ENCODE results near the gene SLC40A1.

The SLC40A1 gene

GRCh38 chr2:189561371-189562038 lies 19.1 kb downstream of the SLC40A1 start:
- DNase-seq = no peak

DNA sequence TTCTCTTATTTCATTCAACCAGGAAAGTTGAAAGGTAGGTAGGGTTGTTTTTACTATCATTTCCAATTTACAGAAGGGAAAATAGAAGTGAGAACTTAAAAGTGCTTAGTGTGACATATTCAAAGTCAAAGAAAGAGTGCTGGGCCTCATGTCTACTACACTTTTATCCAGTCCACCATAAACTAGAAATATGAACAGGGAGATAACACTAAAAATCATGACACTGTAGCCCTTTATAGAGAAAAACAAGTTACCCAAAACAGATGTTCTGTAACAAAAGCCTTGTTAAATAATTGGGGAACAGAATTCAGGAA lies 20.4 kb downstream of the SLC40A1 start:
- DNase-seq = no peak

DNA sequence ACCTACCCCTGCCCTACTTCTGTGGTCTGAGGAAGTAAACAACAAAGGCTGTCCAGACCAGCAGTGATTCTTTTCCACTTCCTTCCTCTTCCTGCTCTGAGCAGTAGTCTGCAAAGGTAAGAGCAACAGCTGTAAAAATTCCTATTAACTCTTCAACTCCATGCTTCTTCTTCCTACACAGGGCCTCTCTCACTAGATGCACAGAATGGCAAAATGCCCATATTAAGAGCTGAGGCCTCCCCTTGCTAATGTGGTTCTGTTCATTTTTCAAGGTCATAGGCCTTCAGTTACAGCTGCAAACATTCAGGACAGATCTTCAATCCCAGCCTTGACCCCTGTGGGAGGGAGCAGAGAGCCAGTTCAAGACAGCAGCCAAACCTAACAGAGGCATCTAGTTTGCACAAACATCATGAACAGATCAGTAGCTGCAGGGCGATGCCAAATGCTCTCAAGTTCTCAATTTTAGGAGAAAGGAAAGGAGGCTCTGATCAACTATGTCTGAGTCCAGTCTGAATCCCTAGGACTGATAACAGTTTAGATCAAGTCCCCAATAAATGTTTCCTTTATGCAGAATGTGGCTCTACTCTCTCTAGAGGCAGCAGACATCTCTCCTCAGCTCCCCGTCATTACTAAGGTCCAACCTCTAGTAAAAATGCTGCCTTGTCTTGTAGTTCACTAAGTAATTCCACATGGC lies 20.9 kb downstream of the SLC40A1 start:
- no peak for DNase-seq

DNA sequence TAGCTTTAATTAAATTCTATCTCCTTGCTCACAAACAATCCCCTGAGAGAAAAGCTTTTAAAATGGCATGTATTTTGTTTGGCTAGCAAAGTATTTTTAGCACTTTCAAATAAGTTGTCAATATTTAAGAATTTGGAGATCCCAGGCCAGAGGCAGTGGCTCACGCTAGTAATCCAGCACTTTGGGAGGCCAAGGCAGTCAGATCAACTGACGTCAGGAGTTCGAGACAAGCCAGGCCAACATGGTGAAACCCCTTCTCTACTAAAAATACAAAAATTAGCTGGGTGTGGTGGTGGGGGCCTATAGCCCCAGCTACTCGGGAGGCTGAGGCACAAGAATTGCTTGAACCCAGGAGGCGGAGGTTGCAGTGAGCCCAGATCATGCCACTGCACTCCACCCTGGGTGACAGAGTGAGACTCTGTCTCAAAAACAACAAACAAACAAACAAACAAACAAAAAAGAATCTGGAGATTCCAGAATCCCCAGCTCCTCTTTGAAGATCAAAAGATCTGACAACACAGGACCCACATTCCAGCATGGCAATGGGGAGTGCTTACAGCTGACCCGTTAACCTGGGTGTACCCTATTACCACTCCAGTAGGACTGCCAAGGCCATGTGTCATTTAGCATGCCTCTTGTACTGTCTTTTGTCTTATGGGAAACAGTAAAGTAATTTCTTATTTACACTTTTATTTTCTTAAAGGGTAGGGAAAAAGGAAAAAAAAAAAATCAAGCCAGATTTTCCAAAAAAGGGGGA lies 21.9 kb downstream of the SLC40A1 start:
- no peak for DNase-seq

DNA sequence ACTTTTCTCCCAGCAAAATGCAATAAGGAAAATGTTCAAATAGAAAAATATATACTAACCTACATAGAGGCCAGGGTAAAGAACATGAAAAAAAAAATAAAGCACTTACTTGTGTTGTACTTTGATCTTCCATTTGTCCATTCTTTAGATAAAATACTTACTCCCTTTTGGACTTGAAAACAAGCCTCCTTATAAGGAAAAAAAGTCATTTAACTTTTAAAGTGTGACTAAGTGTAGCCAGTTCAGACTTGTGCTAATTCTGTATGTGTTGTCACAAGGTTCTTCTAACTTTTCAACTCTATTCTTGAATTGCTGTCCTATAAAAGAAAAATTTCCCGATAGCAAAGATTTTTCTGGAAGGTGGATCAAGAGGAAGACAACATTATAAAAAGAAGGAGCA lies 23.2 kb downstream of the SLC40A1 start:
- DNase-seq = no peak

DNA sequence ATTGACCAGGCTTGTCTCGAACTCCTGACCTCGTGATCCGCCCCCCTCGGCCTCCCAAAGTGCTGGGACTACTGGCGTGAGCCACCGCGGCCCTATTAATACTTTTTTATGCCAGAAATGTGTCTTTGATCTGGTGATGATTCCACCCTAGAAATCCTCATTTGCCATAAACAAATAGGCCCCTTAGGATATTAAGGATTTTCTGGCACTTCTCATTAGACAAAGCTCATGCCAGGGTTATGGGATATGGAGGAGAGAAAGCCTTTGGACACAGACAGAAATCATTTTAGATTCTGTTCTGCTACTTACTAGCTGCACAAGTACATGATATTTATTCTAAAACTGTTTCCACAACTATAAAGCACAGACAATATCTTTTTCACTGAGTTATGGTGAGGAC lies 24.1 kb downstream of the SLC40A1 start:
- DNase-seq = no peak

GRCh38 chr2:189555232-189555631 lies 25.4 kb downstream of the SLC40A1 start:
- DNase-seq = no peak

DNA sequence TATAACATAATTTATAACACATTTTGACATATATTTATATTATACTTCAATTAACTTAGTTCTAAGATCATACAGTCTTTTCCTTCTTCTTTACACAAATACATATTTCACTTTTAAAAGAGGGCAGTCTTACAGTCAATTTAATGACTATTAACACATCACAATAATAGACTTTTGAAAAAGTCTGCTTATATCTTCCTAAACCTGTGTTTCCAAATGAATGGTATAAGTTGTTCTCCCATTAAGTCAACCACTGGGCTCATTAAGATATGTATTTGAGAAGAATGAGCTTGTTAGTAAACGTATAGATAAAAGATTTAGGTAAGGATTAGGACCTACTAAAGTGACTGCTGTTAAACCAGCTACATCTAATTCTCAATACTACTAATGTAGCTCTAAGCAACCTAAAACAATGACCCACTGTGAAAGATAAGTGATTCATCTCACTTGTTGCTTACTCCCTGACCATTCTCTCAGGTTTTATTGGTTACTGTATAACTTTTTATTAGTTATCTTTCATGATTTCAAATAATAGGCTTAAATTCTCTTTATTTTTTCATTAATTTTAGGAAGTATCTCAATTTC lies 27.0 kb downstream of the SLC40A1 start:
- DNase-seq = no peak

DNA sequence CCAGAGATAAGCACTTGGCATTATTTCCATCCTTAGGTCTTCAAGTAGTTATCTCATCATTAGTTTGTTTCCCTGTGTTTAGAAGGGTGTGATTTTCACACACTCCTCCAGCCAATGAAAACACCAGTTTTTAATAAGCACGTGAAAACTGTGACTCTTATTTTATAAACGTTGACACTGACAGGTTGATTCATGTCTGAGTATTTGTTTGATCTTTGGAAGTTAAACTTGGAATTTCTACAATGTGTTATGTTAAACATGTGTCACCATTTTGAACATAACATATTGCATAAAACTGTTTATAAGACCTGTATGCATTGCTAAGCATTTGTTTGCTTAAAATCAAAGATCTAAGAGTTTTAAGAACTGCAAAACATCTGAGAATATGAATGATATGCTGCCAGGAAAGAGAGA lies 27.6 kb downstream of the SLC40A1 start:
- no peak for DNase-seq

GRCh38 chr2:189552334-189552990 lies 28.1 kb downstream of the SLC40A1 start:
- no peak for DNase-seq

GRCh38 chr2:189551808-189552207 lies 28.8 kb downstream of the SLC40A1 start:
- no peak for DNase-seq

GRCh38 chr2:189549449-189549832 lies 31.1 kb downstream of the SLC40A1 start:
- no peak for DNase-seq

- DNase-seq = no peak
Observed at GRCh38 chr2:189548666-189549448, 31.7 kb downstream of the SLC40A1 start.

GRCh38 chr2:189545418-189545817 lies 35.2 kb downstream of the SLC40A1 start:
- no peak for DNase-seq

GRCh38 chr2:189544318-189545042 lies 36.1 kb downstream of the SLC40A1 start:
- no peak for DNase-seq

GRCh38 chr2:189543367-189543766 lies 37.2 kb downstream of the SLC40A1 start:
- no peak for DNase-seq

DNA sequence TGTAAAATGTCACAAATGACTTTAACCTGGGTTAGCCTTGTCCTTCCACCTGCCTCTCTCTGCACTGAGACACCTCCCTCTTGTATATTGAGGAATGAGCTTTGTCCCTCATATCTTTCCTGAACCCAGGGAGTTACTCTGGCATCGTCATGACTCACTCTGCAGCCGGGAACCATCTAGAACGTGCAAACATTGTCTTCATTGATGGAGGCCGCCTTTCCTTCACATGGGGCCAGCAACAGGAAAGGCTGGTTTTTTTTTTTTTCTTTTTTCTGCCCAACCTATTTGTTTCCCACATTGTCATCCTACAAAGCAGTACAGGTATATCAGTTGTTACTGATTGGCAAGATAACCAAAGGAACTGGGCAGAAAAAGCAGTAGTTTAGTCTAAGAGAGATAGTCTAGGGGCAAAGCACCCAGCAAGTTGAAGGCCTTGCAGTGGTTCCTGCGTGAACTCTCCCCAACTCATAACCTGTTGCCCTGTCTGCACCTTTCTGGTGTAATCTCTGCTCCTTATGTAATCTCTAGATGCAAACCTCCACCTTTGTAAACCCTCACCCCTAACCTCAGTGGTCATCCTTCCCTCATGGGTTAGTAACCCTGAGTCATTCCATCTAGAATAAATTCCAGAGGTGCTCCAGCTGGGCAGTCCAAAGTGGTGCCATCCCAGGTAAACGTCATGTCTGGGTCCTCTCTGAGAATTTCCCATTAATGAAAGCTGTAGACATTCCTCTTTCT lies 38.3 kb downstream of the SLC40A1 start:
- DNase-seq = no peak

DNA sequence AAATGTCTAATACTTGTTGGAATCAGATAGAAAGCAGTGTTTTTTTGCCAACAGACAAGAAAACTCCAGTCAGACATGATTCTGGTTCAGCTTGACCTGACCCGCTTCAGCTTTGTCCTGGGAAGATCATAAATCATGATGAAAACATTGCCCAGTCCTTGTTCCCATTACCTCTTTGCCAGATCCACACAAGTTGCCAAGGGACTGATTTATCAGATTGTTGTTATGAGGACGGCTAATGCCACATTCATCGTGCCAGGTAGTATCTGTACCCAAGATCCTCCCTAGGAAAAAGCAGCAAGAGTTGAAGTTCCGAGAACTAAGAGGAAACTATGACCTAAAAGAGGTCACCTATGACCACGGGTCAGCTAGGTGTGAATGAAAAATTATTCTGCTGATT lies 39.0 kb downstream of the SLC40A1 start:
- DNase-seq = no peak

DNA sequence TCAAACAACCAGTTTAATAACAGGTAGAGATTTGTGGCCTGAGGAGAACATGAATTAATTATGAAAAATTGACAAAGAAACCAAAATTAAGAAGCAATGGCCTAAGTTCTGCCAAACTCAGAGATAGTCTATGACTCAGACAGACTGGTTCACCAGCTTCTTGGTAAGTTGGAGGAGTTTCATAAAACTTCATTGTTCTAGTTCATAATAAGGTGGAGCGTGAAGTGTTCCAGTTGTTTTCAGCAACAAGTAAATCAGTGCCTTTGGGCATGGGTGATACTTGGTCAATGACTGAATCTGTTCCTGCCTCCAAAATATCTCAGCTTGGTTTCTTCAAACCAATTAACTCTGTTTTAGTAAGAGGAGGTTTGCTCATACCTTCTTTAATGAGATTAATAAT lies 40.0 kb downstream of the SLC40A1 start:
- no peak for DNase-seq

DNA sequence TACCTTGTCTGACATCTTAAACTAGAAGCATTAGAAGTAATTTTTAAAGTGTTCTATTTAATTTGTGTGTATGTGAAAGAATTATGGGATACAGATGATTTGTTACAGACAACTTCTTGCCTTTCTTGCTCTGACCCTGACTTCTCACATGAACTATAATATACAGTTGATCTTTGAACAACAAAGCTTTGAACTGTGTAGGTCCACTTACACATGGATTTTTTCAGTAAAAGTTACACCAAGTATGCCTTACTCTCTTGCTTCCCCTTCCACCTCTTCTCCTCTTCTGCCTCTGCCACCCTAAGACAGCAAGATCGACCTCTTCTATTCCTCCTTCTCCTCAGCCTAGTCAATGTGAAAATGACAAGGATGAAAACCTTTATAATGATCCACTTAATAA lies 42.2 kb downstream of the SLC40A1 start:
- no peak for DNase-seq

DNA sequence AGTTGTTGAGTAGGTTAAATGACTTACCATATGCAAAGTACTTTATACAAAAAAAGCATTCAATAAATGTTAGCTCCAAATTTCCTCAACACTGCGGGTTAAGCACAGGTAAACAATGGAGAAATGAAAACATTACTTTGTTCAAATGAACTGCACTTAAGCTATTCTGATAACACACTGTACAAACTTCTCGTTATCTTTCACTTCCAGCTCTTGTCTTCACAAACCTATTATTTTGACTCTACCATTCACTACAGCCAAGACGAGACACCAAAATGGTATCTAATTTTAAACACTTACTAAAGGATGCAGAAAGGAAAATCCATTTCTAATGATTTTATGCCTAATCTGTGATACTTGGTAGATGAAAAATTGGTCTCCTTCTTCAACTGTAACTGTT lies 43.8 kb downstream of the SLC40A1 start:
- no peak for DNase-seq
